ENCODE results near the gene BMP8B.

The BMP8B gene

DNA sequence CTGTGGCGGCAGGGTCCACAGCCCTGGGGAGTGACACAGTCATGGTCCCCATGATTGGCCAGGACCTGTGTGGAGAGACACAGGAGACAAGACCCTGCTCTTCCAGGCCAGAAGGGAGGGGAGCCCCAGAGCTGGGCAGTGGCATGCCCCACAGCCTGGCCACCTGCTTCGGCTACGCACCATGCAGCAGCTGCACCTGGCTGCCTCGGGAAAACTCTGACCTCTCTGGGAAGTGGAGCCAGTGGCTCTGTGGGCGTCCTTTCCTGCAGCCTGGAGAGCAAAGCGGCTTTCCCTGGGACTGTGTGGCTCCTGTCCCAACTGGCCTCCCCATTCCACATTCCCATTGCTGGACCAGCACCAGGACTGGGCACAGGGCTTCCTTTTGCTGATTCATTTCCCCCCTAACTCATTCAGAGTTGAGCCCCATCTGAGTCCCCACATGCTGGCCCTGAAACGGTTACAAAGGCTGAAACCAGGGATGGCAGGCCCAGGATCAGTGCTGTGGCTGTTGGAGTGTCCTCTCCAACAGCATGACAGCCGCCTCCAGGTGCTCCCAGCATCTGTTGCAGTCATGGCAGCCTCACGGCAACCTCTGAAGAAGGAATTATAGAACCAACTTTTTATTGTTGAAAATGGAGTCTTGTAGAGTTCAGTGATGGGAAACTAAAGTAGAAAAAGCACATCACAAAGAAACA is 32.6 kb downstream of the BMP8B start:
- no peak for DNase-seq

DNA sequence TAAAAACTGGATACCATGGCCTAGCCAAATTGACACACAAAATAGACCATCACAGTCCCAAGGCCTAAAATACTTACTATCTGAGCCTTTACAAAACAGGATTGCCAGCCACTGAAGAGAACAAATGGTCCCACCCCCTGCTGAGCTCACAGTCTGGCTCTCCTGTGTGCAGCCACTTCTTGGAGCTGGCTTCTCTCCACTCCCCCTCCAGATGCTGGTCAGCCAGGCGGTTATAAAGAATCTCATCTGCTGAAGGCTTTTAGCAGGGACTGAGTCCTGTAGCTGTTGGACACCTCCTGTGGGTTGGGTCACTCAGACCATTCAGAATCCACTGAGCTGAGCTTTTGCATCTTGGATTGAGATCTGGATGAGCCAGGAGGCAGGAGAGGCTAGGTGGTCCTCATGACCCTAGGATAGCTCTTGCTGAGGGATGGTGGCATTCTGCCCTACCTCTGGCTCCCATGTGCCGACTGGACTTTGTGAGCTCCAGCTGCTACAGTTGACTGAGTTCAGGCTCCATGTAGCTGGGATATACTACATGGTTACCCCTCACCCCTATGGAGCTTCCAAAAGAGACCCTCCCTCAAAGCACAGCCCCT is 33.7 kb downstream of the BMP8B start:
- DNase-seq = no peak

- DNase-seq = peak; percentile 40 to 81
Observed at GRCh38 chr1:39754026-39754570, 34.6 kb downstream of the BMP8B start.

DNA sequence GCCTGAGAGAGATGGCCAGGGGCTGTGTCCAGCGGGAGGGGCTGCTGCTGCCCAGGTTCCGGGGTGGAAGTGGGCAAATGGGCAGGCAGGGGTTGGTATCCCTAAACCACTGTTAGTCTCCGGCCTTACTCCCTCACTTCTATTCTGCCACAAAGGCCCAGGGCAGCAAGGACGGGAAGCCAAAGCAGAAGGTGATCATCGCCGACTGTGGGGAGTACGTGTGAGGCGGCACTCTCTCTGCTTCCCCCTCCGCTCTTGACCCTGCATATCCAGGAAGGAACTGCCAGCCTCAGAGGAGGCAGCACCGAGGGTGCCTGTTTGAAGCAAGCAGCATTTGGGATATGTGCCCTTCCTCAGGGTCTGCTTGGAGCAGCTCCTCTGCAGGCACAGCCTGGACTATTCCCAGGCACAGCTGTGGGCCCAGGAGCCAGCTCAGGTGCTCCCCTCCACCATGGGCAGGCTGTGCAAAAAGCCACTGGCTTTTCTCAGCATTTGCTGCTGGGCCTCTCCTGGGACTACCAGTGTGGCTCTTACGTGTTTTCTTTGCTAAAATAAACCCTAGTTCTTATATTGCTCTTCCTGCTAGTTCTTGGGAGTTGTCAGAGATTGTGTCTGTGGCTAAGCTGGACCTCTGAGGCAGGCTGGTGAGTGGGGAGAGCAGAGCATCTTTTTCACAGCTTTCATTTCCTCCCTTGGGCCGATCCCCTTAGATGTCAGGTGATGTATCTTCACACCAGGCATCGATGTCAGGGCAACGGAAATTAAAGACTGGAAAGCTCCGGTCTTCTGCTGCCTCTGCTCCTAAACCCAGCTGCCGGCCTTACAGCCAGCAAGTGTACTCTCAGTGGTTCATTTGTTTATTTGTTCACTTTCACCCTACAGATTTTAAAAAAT is 35.3 kb downstream of the BMP8B start:
- DNase-seq = peak in 1 of 2 experiments; percentile 78

DNA sequence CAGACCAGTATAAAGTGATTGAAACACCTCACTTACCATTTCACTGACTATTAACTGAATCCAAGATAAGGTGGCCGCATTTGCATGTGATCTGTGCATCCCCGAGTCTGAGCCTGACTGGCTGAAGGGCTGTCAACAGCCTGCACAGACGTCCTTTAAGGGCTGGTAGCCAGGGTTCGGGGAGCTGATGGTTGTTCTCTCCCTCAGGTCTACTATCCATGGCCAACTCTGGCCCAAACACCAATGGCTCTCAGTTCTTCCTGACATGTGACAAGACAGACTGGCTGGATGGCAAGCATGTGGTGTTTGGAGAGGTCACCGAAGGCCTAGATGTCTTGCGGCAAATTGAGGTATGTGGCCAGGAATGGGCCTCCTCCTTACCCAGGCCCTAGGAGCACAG is 36.0 kb downstream of the BMP8B start:
- no peak for DNase-seq

DNA sequence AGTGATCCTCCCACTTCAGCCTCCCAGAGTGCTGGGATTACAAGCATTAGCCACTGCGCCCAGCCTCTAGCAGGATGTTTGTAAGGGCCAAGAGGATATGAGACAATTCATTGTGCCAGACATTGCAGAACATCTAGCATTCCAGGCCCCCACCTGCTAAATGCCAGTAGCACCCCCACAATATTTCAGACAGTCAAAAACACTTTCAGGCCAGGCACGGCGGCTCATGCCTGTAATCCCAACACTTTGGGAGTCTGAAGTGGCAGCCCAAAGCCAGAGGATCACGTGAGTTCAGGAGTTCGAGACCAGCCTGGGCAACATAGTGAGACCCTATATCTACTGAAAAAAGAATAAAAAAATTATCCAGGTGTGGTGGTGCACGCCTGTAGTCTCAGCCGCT is 37.1 kb downstream of the BMP8B start:
- no peak for DNase-seq

DNA sequence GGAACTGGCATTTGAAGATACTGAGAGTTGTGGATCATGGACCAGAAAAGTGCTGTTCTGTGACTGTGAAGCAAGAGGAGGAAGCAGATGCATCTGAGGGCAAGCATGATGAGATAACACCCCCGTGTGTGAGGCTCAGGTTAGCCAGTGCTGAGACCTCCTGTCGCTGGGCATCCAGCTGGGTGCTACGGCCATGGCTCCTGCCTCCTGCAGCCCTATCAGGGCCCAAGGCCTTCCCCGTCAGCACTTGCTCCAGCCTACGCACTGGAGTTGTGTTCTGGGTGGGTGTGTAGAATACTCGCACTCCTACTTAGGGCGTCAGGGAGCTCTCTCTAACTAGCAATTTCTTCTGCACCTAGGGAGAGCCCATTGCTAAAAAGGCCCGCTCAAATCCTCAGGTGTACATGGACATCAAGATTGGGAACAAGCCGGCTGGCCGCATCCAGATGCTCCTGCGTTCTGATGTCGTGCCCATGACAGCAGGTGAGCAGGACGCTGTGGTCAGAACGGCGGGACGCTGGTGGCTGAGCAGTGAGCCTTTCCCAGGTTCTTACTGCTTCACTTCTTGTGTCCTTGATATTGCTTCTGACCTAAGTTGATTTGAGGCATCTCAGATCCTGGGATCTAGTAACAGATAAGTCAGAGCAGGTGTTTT is 43.5 kb downstream of the BMP8B start:
- no peak for DNase-seq

DNA sequence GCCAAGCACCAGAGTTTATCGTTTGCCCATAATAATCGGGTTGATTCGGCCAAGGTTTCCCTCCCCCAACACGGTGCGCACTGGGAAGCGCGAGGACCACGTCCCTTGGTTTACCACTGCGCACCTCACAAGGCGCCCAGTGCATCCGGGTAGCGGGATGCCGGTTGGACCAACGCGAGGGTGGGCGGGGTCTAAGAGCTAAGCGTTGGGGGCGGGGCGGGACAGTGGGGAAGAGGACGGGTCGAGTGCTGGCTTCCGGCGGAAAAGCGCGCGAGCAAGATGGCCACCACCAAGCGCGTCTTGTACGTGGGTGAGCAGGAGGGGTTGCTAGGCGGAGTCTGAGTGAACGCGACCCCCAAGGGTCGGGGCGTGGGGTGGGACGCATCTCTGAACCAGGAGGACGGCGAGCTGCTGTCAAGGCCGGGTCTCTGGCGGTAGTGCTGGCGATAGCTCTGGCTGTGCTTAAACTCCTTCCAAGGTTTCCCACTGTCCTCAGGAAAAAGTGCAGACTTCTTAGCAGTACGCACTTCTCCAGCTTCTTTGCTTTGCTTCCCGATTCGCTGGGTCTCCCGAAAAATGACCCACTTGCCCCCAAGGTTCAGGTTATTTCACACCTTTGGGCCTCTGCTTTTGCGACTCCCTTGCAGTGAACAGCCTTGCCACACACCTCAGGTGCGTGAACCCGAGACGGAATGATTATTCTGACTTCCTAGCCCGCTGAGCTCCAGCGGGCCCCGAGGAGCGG is 49.9 kb downstream of the BMP8B start, which contains the start of gene PPIE:
TSS of gene PPIE (plus strand) at position 261 of the 745 bp plus-strand sequence. CDS start at position 280, 19 bp downstream.
- peak; percentile 98 to 99 for DNase-seq

DNA sequence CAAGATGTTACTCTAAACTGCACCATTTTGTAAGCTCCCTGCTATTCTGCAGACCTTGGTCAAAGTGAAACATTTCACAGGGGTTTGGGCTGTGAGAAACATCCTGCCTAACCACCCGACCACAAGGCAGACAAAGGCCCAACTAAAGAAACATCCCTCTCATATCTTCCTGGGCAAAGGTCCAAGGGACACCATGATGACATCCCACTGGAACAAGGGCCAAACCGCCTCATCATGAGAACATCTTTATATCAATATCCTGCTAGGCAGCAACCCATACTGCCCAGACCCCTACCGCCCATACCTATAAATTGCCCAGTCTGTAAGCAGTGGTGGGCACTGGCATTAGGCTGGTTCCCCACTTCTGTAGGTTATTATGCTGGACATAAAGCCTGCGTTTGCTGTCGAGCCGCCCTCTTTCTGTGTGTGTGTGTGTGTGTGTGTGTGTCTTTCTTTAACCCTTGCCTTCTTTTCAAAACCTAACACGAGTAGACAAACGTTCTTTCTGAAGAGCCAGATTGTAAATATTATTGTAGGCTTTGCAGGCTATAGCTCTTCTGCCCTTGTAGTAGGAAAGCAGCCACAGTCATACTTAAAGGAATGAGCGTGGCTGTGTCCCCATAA is 51.0 kb downstream of the BMP8B start:
- DNase-seq = no peak

- DNase-seq = no peak
Observed at GRCh38 chr1:39735731-39736130, 52.9 kb downstream of the BMP8B start.

GRCh38 chr1:39733161-39733560 is 55.5 kb downstream of the BMP8B start:
- DNase-seq = no peak

- DNase-seq = no peak
Observed at GRCh38 chr1:39732730-39733129, 55.9 kb downstream of the BMP8B start.

DNA sequence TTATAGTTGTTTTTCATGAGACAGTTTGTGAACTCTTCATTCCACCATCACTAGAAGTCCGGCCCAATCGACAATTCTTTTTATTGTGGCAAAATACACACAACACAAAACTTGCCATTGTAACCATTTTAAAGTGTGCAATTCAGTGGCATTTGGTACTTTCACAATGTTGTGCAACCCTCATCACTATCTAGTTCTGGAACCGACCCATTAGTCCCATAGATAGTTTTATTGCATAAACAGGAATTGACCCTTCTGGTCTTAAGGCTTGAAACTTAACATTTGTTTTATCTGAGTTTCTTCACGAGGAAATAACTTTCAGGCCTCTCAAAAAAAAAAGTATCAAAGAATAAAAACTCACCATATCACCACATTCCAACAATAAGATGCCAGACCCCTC is 58.8 kb downstream of the BMP8B start:
- DNase-seq = no peak

DNA sequence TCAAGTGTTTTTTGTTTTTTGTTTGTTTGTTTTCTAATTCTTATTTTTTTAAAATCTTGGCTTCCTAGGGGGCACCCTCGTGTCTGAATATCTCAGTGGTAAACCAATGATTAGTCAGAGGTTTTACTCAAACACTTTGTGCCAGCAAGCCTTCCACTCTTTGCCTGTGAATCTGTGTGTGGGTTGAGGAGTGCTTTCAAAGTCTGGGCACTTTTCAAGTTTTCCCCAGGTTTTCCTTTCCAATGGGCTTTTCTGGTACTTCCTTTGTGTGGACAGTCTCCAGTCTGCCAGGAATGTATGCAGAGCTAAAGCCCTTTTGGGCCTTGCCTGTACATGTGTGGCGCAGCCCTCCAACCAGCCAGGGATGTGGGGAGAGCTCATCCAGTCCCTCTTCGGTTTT is 59.6 kb downstream of the BMP8B start:
- DNase-seq = no peak

- DNase-seq = no peak
Observed at GRCh38 chr1:39727932-39728317, 60.7 kb downstream of the BMP8B start.

GRCh38 chr1:39727221-39727931 is 61.3 kb downstream of the BMP8B start:
- no peak for DNase-seq

GRCh38 chr1:39726600-39726999 is 62.1 kb downstream of the BMP8B start:
- no peak for DNase-seq

DNA sequence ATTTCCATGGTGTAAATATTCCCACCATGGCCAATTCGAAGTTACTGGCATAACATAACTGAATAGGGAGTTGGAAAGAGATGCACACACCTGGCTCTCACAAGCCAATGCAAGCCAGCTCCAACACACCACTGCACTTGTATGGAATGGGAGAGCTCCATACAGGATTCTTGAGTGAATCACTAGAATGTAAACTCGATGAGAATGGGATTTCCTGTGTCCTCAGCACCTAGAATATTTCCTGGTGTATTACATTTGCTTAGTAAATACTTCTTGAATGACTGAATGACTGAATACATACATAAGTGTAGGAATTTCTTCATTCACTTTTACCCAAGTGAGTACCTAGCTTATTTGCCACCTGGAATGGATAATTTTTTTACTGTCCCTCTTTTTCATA is 66.2 kb downstream of the BMP8B start:
- no peak for DNase-seq

- DNase-seq = no peak
Observed at GRCh38 chr1:39721664-39722063, 67.0 kb downstream of the BMP8B start.

- DNase-seq = peak; percentile 77 to 78
Observed at GRCh38 chr1:39720094-39720999, 68.3 kb downstream of the BMP8B start.

All from NCI-H2081 (cell line).